ENCODE measurements around the gene UNC5B. TPM values are rescaled to one million over a fixed set of nuclear protein-coding genes. Genes with fewer than 3 reads are reported as not detected.
A peak's percentile ranks its signal among the peaks of the same experiment; 100 is the strongest.

UNC5B gene
- total and polyA plus RNA-seq, 7 experiments from 2014 or later = 0.08 TPM; not detected in 5

- Mint-ChIP-seq H3K4me3 (peak overlapping the region in 1 of 10 donors; percentile 25), H3K27me3 (peaks cover 0 to 16% (median 14%) of the 10 kb centered on the region in 5 donors), H3K36me3 (no peaks in the 10 kb centered on the region), H3K27ac (no peak overlapping the region), H3K4me1 (peaks cover 0 to 22% (median 9%) of the 10 kb centered on the region in 7 donors), H3K9me3 (no peaks in the 10 kb centered on the region)
- H3K27ac ChIP-seq (ENCODE audit: low read depth, low read length) = no peak overlapping the region
- CTCF ChIA-PET = interaction anchor here (0.5 to 5.6 kb wide), 9 partner anchors 11 to 526 kb away, joined by 3 to 64 read pairs (median 9); partner anchors contain the start of gene VSIR
- DNase-seq (no peak), ATAC-seq (no peak)
- H3K36me3 ChIP-seq (ENCODE audit: control insufficient read depth in 2 of 3, insufficient read depth in 3 of 3, low read length in 3 of 3) = no peaks in the 10 kb centered on the region
- no peaks in the 10 kb centered on the region for H3K4me1 ChIP-seq (ENCODE audit: control insufficient read depth in 2 of 2, insufficient read depth in 2 of 2, low read length in 2 of 2)
- POLR2A ChIA-PET = no interaction called here
- H3K9me3 ChIP-seq (ENCODE audit: control insufficient read depth in 2 of 3, low read length in 3 of 3) = no peaks in the 10 kb centered on the region
- H3K27me3 ChIP-seq (ENCODE audit: control insufficient read depth in 2 of 2, insufficient read depth in 2 of 2, low read length in 2 of 2) = no peaks in the 10 kb centered on the region
- intact Hi-C loops (cut with micrococcal nuclease) = loop anchor here in 1 of 2 donors (5.0 to 10.0 kb wide), 2 partner anchors 734 to 1042 kb away; partner anchors contain the start of gene DNAJB12
- no peak overlapping the region for H3K4me3 ChIP-seq (ENCODE audit: low read length)
These were observed 100.7 kb downstream of the UNC5B start for GRCh38 chr10:71312811-71313789.

GRCh38 chr10:71314028-71314693, 101.8 kb downstream of the UNC5B start:
- POLR2A ChIA-PET = no interaction called here
- peak; percentile 62 for ATAC-seq
- Histone ChIP-seq H3K4me1 (ENCODE audit: control insufficient read depth in 2 of 2, insufficient read depth in 2 of 2, low read length in 2 of 2) (peaks cover 5 to 6% of the 10 kb centered on the region in 2 donors), H3K9me3 (ENCODE audit: control insufficient read depth in 2 of 3, low read length in 3 of 3) (no peaks in the 10 kb centered on the region), H3K36me3 (ENCODE audit: control insufficient read depth in 2 of 3, insufficient read depth in 3 of 3, low read length in 3 of 3) (no peaks in the 10 kb centered on the region), H3K27me3 (ENCODE audit: control insufficient read depth in 2 of 2, insufficient read depth in 2 of 2, low read length in 2 of 2) (no peaks in the 10 kb centered on the region), H3K27ac (ENCODE audit: low read depth, low read length) (no peak overlapping the region), H3K4me3 (ENCODE audit: low read length) (no peak overlapping the region)
- no peaks in the 10 kb centered on the region for H3K36me3 Mint-ChIP-seq
- peak overlapping the region in 3 of 10 donors; percentile 3 to 48 (median 25) for H3K4me3 Mint-ChIP-seq
- H3K27ac Mint-ChIP-seq = peak overlapping the region in 1 of 9 donors; percentile 55
- no peaks in the 10 kb centered on the region for H3K9me3 Mint-ChIP-seq
- peaks cover 0 to 26% (median 13%) of the 10 kb centered on the region in 7 donors for H3K4me1 Mint-ChIP-seq
- H3K27me3 Mint-ChIP-seq = peaks cover 0 to 16% (median 14%) of the 10 kb centered on the region in 5 donors
- intact Hi-C loops (cut with micrococcal nuclease) = loop anchor here (1.0 to 10.0 kb wide), 12 partner anchors 63 to 1041 kb away; partner anchors contain the start of genes VSIR (in 2 of the 2) and DNAJB12 (in 1 of the 2)
- CTCF ChIA-PET = interaction anchor here (0.5 to 5.6 kb wide), 12 partner anchors 10 to 581 kb away, joined by 3 to 64 read pairs (median 6); partner anchors contain the start of gene VSIR
- peak; percentile 18 to 56 (median 49) for DNase-seq

GRCh38 chr10:71314694-71315225, 102.4 kb downstream of the UNC5B start:
- CTCF ChIA-PET = interaction anchor here (0.6 to 5.6 kb wide), 15 partner anchors 9 to 1312 kb away, joined by 3 to 64 read pairs (median 5); partner anchors contain the start of gene VSIR
- POLR2A ChIA-PET = no interaction called here
- no peak overlapping the region for H3K27ac Mint-ChIP-seq
- no peak for DNase-seq
- H3K4me3 ChIP-seq (ENCODE audit: low read length) = no peak overlapping the region
- H3K36me3 ChIP-seq (ENCODE audit: control insufficient read depth in 2 of 3, insufficient read depth in 3 of 3, low read length in 3 of 3) = no peaks in the 10 kb centered on the region
- H3K27ac ChIP-seq (ENCODE audit: low read depth, low read length) = no peak overlapping the region
- intact Hi-C loops (cut with micrococcal nuclease) = loop anchor here (1.0 to 10.0 kb wide), 13 partner anchors 63 to 1040 kb away; partner anchors contain the start of genes VSIR (in 2 of the 2) and DNAJB12 (in 1 of the 2)
- peaks cover 5 to 7% of the 10 kb centered on the region in 2 donors for H3K4me1 ChIP-seq (ENCODE audit: control insufficient read depth in 2 of 2, insufficient read depth in 2 of 2, low read length in 2 of 2)
- peaks cover 3 to 29% (median 17%) of the 10 kb centered on the region in 7 donors for H3K4me1 Mint-ChIP-seq
- no peaks in the 10 kb centered on the region for H3K36me3 Mint-ChIP-seq
- no peaks in the 10 kb centered on the region for H3K9me3 ChIP-seq (ENCODE audit: control insufficient read depth in 2 of 3, low read length in 3 of 3)
- H3K4me3 Mint-ChIP-seq = peak overlapping the region in 1 of 10 donors; percentile 48
- ATAC-seq = no peak
- H3K9me3 Mint-ChIP-seq = no peaks in the 10 kb centered on the region
- H3K27me3 Mint-ChIP-seq = peaks cover 0 to 16% (median 12%) of the 10 kb centered on the region in 5 donors
- H3K27me3 ChIP-seq (ENCODE audit: control insufficient read depth in 2 of 2, insufficient read depth in 2 of 2, low read length in 2 of 2) = no peaks in the 10 kb centered on the region

GRCh38 chr10:71316056-71316785, 103.9 kb downstream of the UNC5B start:
- POLR2A ChIA-PET = interaction anchor here (0.6 kb wide), 1 partner anchor 648 kb away, joined by 3 read pairs; the partner anchor contains the start of gene CHST3
- no peak overlapping the region for H3K27ac ChIP-seq (ENCODE audit: low read depth, low read length)
- no peaks in the 10 kb centered on the region for H3K36me3 Mint-ChIP-seq

GRCh38 chr10:71316786-71317160, 104.4 kb downstream of the UNC5B start:
- ChIA-PET POLR2A (interaction anchor here (0.6 kb wide), 1 partner anchor 647 kb away, joined by 3 read pairs; the partner anchor contains the start of gene CHST3), CTCF (interaction anchor here (0.6 to 5.3 kb wide), 9 partner anchors 9 to 495 kb away, joined by 3 to 24 read pairs (median 7); partner anchors contain the start of gene VSIR)
- H3K9me3 ChIP-seq (ENCODE audit: control insufficient read depth in 2 of 3, low read length in 3 of 3) = no peaks in the 10 kb centered on the region
- no peaks in the 10 kb centered on the region for H3K27me3 ChIP-seq (ENCODE audit: control insufficient read depth in 2 of 2, insufficient read depth in 2 of 2, low read length in 2 of 2)
- no peak overlapping the region for H3K4me3 ChIP-seq (ENCODE audit: low read length)
- DNase-seq = no peak
- ATAC-seq = no peak
- no peaks in the 10 kb centered on the region for H3K36me3 Mint-ChIP-seq
- intact Hi-C loops (cut with micrococcal nuclease) = loop anchor here (5.0 to 10.0 kb wide), 2 partner anchors 1021 to 1038 kb away; partner anchors contain the start of gene DNAJB12 (in 1 of the 2)
- H3K27ac ChIP-seq (ENCODE audit: low read depth, low read length) = no peak overlapping the region
- peaks cover 0 to 11% (median 9%) of the 10 kb centered on the region in 5 donors for H3K27me3 Mint-ChIP-seq
- peak overlapping the region in 1 of 10 donors; percentile 17 for H3K4me3 Mint-ChIP-seq
- H3K9me3 Mint-ChIP-seq = no peaks in the 10 kb centered on the region
- H3K4me1 ChIP-seq (ENCODE audit: control insufficient read depth in 2 of 2, insufficient read depth in 2 of 2, low read length in 2 of 2) = peaks cover 5 to 10% of the 10 kb centered on the region in 2 donors
- no peaks in the 10 kb centered on the region for H3K36me3 ChIP-seq (ENCODE audit: control insufficient read depth in 2 of 3, insufficient read depth in 3 of 3, low read length in 3 of 3)
- peak overlapping the region in 1 of 9 donors; percentile 72 for H3K27ac Mint-ChIP-seq
- H3K4me1 Mint-ChIP-seq = peaks cover 12 to 34% (median 26%) of the 10 kb centered on the region in 7 donors

More at GRCh38 chr10:71316056-71316785, 103.9 kb downstream of the UNC5B start:
- no peak overlapping the region for H3K4me3 ChIP-seq (ENCODE audit: low read length)
- H3K4me1 Mint-ChIP-seq = peaks cover 12 to 34% (median 26%) of the 10 kb centered on the region in 7 donors
- H3K4me3 Mint-ChIP-seq = peak overlapping the region in 1 of 10 donors; percentile 17
- no peak for ATAC-seq
- peak overlapping the region in 2 of 9 donors; percentile 43 to 72 for H3K27ac Mint-ChIP-seq
- no peaks in the 10 kb centered on the region for H3K27me3 ChIP-seq (ENCODE audit: control insufficient read depth in 2 of 2, insufficient read depth in 2 of 2, low read length in 2 of 2)
- no peaks in the 10 kb centered on the region for H3K9me3 Mint-ChIP-seq
- CTCF ChIA-PET = interaction anchor here (0.6 to 5.6 kb wide), 11 partner anchors 8 to 581 kb away, joined by 3 to 64 read pairs (median 7); partner anchors contain the start of gene VSIR
- H3K36me3 ChIP-seq (ENCODE audit: control insufficient read depth in 2 of 3, insufficient read depth in 3 of 3, low read length in 3 of 3) = no peaks in the 10 kb centered on the region
- no peak for DNase-seq
- peaks cover 5 to 10% of the 10 kb centered on the region in 2 donors for H3K4me1 ChIP-seq (ENCODE audit: control insufficient read depth in 2 of 2, insufficient read depth in 2 of 2, low read length in 2 of 2)
- intact Hi-C loops (cut with micrococcal nuclease) = loop anchor here (5.0 to 10.0 kb wide), 2 partner anchors 1021 to 1039 kb away; partner anchors contain the start of gene DNAJB12 (in 1 of the 2)
- peaks cover 0 to 11% (median 9%) of the 10 kb centered on the region in 5 donors for H3K27me3 Mint-ChIP-seq
- H3K9me3 ChIP-seq (ENCODE audit: control insufficient read depth in 2 of 3, low read length in 3 of 3) = no peaks in the 10 kb centered on the region

All from naive thymus-derived CD4-positive, alpha-beta T cell (primary cell).